HS-5 (cell line): Measurements from ENCODE around the gene ARPC4.
A peak's percentile ranks its signal among the peaks of the same experiment; 100 is the strongest.

Experiments used
- DNase-seq: peaks from one replicate; pipeline ENCODE4 v3.0.0-alpha.2; 2012; ENCODE audit warnings: low read depth

ARPC4 gene

DNA sequence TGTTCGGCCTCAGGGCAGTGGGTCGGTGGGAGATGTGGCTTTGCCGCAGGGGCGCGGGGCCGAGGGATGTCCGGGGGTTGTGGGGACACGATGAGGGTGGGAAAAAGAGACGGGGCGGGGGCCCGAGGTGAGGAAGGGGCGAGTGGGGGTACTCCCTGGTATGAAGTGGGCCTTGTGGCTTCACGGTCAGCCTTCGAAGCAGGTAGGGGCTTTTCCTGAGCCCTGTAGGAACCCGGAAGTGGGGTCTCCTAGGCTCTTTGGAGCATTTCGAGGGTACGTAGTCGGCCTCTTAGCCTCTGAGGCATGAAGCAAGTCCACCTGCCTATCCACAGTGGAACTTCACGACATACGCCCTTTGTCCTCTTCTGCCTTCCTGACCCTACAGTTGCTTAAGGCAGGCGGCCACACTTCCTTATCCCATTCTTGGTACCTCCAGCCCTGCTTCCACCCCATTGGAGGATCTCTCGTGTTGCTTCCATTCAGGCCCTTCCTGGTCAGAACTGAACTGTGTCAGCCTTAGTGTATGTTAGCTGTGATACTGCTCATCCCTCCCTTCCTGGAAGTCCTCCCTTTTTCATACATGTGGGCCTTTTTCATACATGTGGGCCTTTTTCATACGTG is 389 bp downstream of the ARPC4 start:
- no peak for DNase-seq

DNA sequence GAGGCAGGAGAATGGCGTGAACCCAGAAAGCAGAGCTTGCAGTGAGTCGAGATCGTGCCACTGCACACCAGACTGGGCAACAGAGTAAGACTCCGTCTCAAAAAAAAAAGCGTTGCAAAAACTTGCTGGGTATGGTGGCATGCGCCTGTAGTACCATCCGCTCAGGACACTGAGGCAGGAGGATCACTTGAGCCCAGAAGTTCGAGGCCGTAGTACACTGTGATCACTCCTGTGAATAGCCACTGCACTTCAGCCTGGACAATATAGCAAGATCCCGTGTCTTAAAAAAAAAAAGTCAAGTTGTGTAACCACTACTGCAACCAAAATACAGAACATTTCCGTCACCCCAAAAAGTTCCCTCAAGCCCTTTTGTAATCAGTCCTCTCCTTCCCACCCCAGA is 1.5 kb downstream of the ARPC4 start:
- DNase-seq: no peak

DNA sequence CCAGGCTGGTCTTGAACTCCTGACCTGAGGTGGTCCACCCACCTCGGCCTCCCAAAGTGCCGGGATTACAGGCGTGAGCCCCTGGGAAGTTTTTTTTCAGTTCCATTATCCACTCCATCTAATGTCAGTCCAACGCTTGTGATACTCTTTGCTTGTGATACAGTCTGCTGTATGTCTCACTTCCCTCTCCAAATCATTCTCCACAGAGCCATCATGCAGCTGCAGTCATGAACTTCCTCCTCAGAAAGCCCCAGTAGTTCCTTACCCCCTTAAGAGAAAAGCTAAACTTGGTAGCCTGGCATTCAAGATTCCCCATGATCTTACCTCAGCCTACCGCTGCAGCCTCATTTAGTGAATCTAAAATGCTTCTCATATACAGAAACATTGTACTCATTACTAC is 2.3 kb downstream of the ARPC4 start:
- no peak for DNase-seq

GRCh38 chr3:9797196-9797945 is 4.5 kb downstream of the ARPC4 start:
- DNase-seq: no peak

DNA sequence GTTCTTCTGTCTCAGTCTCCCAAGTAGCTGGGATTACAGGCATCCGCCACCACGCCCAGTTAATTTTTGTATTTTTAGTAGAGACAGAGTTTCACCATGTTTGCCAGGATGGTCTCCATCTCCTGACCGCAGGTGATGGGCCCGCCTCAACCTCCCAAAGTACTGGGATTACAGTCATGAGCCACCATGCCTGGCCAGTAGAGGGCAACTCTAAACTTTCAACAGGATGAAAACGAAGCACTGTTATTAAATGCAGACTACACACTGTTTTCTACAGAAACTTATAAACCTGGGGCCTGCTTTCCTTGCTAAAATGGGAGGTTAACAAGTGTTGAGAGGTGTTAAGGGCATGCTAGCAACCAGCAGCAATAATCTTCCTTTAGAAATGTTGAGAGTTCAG is 7.6 kb downstream of the ARPC4 start:
- no peak for DNase-seq

DNA sequence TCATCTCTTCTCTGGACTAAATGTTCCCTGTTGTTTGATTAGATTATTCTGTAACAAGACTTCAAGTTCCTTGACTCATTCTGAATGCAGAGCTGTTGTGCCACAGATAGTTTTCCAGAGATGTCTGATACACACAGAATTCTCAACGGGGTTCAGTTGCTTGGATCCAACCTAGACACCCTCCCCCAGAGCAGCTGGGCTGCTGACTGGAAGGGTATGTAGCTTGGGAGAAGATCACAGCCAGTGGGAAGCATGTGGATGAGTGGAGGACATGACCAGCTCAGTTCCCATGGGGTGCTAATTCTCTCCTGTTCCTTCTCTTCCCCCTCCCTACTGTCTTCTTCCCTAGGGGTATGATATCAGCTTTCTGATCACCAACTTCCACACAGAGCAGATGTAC is 10.6 kb downstream of the ARPC4 start:
- no peak for DNase-seq

- no peak for DNase-seq
These were observed 12.1 kb downstream of the ARPC4 start for GRCh38 chr3:9804996-9805395.

DNA sequence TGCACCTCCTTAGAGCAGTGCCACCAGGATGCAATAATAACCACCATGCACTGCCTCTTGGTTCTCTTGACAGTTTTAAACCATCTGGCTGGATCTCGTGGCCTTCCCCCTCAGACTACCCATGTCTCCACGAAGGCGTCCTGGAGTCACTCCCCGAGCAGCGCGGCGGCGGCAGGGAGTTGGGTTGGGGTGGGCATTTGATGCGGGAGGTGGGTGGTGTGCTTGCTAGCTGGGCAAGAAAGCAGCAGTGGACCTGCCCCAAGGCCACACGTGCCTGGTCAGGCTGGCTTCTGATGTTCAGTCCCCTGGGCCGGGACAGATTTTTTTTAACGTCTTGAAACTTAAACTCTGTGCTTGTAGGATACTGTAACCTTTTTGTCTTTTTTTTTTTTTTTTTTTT is 13.3 kb downstream of the ARPC4 start:
- DNase-seq: no peak

DNA sequence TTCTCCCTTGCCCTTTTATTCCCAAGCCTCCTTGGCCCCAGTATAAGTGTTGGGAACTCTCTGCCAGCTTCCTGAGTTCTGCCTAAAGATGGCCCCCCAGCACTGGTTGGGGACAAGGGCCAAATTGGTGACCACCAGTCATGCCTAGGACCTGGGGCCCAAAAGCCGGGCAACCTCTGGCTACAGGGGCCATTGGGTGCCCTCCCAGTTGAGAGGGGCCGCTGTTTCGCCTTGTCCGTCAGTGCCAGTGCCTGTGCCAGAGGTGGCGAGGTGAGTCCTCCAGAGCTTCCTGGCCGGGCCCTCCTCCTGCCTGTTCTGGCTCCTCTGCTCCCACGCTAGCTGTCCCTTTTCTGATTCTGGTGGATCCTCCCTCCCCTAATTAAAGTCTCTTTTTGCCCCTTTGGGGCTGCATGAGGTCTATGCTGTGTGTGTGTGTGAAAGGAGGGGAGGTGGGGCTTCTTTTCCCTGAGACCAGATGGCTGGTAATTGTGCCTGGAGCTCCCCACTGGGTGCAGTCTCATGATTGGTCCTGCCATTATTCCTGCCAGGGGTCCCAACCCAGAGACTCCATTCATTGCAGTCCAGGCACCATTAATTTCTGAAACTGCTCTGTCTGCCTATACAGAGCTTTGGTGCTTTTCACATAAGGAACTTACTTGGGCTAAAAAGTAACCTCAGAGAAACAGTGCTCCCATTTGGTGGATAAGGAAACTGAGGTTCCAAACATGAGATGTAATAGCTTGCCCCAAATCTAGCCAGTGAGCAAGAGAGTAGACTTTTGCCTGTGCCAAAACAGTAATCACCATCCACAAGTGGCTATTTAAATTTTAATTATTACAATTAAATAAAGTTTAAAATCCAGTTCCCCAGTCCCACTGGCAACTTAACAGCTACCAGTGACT is 14.1 kb downstream of the ARPC4 start:
- DNase-seq: no peak

DNA sequence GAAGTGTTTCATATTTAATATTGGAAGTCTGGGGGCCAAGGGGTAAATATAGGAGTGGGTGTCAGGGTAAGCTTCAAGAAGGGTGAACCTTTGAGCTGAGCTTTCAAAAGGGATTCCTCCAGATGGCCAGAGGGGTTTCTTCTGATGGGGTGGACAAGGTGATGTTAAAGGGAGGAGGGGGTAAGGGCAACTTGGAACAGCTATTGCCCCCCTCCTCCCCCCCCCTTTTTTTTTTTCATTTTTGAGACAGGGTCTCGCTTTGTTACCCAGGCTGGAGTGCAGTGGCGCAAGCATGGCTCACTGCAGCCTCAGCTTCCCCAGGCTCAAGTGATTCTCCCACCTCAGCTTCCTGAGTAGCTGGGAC is 15.1 kb downstream of the ARPC4 start:
- no peak for DNase-seq

- DNase-seq: peak; percentile 20
These were observed 15.6 kb downstream of the ARPC4 start for GRCh38 chr3:9808345-9809037.

DNA sequence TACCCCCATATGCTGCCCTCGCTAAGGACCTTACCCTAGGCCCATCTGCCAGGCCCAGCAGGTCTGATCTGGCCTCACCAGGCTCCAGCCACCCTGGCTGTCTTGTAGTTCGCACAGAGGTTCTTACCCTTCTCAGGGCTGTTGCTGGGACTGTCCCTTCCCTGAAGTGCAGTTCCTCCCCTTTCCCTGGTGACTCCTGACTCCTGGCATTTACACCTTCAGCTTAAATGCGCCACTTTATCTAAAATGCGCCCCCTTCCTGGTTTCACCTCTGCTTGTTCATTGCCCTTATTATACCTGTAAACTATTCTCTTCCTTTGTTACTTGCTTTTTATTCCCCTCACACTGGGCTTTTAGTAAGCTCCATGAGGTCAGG is 16.3 kb downstream of the ARPC4 start:
- DNase-seq: no peak

- DNase-seq: peak; percentile 13
These were observed 16.9 kb downstream of the ARPC4 start, which contains the start of gene TTLL3 for GRCh38 chr3:9809615-9810432. TTLL3 (plus strand) TSS chr3:9810262; CDS start chr3:9810662, 400 bp downstream.

DNA sequence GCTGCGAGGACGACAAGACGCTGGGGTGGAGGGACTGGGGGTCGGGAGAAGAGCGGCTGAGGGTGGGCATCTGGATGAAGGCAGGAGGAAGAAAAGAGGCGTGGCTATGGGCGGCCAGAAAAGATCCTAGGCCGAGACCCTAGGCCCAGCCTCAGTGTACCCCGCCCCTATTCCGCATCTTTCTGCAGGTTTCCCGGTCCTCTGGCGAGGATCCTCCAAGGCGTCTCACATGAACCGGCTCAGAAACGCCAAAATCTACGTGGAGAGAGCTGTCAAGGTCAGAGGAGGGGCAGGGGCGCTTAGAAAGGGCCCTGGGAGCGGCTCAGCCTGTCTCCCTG is 17.5 kb downstream of the ARPC4 start:
- no peak for DNase-seq

DNA sequence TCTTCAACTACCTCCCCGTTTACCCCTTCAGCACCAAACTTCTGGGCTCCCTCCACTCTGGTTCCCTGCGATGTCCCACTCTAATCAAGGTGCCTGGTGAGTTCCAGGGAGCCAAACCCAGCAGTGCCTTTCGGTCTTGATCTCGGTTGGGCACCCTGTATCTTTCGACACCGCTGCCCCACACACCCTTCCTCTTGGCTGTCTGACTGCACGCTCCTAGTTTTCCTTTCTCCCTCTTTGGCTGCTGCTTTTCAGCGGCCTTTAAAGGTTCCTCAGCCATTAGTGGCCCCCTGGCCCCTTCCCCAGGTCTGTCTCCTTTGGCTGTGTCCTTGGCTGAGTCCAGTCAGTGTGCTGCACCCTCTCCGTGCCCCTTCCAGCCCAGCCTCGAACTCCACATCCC is 18.0 kb downstream of the ARPC4 start:
- no peak for DNase-seq

DNA sequence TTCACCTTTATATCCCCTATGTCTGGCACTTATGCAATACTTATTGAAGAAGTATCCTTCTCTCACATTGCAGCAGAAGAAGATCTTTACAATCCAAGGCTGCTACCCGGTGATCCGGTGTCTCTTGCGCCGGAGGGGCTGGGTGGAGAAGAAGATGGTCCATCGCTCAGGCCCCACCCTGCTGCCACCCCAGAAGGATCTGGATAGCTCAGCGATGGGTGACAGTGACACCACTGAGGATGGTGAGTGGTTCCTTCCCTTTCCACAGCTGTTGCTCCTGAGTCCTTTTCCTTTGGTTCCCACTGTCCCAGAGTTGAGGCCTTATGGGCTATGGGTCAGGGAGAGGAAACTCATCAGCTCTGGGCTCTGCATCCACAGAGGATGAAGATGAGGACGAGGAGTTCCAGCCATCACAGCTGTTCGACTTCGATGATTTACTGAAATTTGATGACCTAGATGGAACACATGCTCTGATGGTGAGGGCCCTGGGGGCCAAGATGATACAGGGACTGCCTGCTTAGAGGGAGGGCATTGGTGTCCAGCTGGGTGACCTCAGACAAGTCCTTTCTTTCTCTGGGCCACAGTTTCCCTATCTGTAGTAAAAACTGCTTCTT is 20.1 kb downstream of the ARPC4 start:
- DNase-seq: no peak

DNA sequence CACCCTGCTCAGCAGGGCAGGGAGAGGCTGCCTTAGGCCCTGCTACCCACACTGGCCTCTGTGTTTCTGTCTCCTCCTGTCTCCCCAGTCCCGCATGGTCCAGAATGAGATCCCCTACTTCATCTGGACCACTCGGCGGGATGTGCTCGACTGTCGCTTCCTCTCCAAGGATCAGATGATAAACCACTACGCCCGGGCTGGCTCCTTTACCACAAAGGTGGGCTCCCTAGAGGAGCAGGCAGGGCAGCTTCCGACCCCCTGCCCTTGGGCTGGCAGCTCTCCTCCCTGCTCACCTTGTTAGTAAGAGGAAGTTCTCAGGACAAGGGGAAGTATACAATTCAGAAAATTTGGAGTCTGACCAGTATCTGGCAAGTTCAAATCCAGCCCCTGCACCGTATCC is 23.1 kb downstream of the ARPC4 start:
- no peak for DNase-seq

- DNase-seq: no peak
These were observed 24.6 kb downstream of the ARPC4 start for GRCh38 chr3:9817436-9817835.

DNA sequence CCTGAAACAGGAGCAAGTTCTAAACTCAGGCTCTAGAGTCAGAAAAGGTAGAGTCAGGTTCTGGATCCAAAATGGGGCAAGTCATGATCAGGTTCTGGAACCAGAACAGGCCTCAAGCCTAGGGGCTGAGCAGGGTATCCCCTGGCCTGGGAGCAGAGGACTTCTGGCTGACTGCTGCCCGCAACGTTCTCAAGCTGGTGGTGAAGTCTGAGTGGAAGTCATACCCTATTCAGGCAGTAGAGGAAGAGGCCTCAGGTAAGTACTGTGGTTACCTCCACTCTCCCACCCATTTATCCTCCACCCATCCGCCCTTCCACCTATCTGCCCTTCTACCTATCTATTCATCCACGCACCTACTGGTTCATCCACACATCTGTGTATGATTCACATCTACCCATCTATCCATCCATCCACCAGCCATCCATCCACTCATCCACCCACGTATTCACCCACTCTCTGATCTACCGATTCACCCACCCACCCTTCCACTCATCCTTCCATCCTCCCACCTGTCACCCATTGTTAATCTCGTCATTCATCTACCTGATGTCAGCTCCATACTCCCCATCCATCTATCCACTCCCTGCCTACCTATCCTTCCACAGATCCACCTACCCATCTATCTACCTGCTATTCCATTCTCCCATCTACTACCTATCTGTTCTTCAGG is 25.9 kb downstream of the ARPC4 start:
- no peak for DNase-seq

GRCh38 chr3:9820543-9820942 is 27.7 kb downstream of the ARPC4 start:
- DNase-seq: no peak

GRCh38 chr3:9820946-9821345 is 28.1 kb downstream of the ARPC4 start:
- DNase-seq: no peak
